ENCODE results near the gene NUCKS1. TPM values are rescaled to one million over a fixed set of nuclear protein-coding genes. Genes with fewer than 3 reads are reported as not detected.
A peak's percentile ranks its signal among the peaks of the same experiment; 100 is the strongest.

NUCKS1 gene
- total RNA-seq, 2 donors from 2014 or later, result 68.7 to 73.2 TPM

DNA sequence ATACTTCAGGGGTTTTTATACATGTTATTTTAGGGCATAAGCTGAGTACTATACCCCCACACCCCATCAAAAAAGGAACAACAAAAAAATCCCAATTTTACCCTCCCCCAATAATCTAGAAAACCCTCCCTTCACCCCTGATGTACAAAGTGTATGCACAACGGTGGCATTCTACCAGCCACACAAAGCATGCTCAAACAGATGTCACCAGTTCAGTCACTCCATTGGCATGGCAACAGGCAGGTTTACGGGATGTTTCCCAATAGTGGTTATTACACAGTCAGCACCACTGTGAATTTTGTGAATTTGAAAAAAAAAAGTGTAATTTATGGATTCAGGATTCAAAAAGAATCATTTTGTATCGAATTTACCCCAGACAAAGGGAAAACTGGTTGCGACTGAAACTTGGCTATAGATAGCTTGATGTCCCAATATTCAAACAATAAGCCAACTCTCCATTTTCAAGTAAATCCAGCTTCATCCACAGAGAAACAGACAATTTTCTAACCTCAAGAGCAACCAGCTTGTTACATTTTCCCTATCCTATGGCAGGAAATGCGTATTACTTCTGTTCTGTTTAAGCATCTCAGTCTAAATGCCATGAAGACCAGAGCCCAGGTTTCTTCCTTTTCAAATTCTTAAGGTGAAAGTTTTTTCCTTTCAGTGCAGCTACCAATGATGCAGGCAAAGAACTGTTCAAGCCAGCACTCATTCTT lies 35.6 kb downstream of the NUCKS1 start:
- DNase-seq (no peak), ATAC-seq (no peak)
- Mint-ChIP-seq H3K27me3 (no peaks in the 10 kb centered on the region), H3K27ac (no peak overlapping the region), H3K36me3 (ENCODE audit: low read depth) (peaks cover 8% of the 10 kb centered on the region), H3K4me3 (no peak overlapping the region), H3K4me1 (peaks cover 10% of the 10 kb centered on the region)
- H3K9me3 ChIP-seq (ENCODE audit: control insufficient read depth, low read length, poor library complexity, severe bottlenecking), result no peaks in the 10 kb centered on the region

DNA sequence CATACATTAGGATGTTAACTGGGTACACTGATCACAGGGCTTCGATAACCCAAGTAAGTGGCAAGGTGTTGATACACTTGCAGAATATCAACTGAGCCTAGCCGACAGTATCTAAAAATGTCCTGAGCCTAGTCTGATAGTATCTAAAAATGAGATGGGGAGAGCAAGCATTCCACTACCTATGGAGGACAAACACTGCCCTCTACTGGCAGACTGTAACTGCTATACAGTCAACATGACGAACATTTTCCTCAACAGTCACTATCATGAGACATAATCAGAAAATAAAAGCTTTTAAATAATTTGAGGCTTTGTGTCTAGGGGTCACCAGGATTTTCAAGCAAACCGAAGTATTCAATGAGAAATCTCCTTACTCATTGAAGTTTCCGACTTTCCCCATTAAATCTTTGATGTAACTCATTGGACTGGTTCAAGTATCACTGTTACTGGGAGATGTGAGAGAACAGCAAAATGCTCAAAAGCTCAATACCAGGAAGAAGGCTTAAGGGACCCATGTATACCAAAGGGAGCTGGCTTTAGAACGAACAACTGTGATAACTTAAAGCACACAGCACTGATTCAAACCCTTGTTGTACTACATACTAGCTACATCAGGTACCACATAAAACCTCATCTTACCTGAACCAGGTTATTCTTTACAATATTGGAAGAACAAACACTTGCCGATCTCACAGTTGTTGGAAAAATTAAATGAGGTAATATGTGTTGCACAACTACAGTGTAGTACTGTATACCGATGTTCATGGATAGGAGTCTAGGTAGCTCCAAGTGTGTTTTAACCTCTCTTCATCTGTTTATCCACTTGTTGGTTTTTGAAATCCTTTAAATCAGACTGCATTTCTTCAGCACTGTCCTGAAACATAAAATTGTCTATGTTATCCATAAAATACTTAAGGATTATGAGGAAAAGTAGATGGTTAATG lies 38.6 kb downstream of the NUCKS1 start:
- ATAC-seq, result peak; percentile 85
- DNase-seq, result peak in 2 of 3 donors; percentile 16 to 35
- H3K4me3 Mint-ChIP-seq, result no peak overlapping the region
- peaks cover 10% of the 10 kb centered on the region for H3K4me1 Mint-ChIP-seq
- no peaks in the 10 kb centered on the region for H3K27me3 Mint-ChIP-seq
- H3K9me3 ChIP-seq (ENCODE audit: control insufficient read depth, low read length, poor library complexity, severe bottlenecking), result no peaks in the 10 kb centered on the region
- peak overlapping the region; percentile 34 for H3K27ac Mint-ChIP-seq
- peaks cover 5% of the 10 kb centered on the region for H3K36me3 Mint-ChIP-seq (ENCODE audit: low read depth)

- Mint-ChIP-seq H3K36me3 (ENCODE audit: low read depth) (peaks cover 2% of the 10 kb centered on the region), H3K27ac (no peak overlapping the region), H3K4me3 (no peak overlapping the region), H3K27me3 (no peaks in the 10 kb centered on the region), H3K4me1 (peaks cover 7% of the 10 kb centered on the region)
- no peak for ATAC-seq
- H3K9me3 ChIP-seq (ENCODE audit: control insufficient read depth, low read length, poor library complexity, severe bottlenecking), result no peaks in the 10 kb centered on the region
- DNase-seq, result no peak
Measured at GRCh38 chr1:205710201-205711062, 39.5 kb downstream of the NUCKS1 start.

DNA sequence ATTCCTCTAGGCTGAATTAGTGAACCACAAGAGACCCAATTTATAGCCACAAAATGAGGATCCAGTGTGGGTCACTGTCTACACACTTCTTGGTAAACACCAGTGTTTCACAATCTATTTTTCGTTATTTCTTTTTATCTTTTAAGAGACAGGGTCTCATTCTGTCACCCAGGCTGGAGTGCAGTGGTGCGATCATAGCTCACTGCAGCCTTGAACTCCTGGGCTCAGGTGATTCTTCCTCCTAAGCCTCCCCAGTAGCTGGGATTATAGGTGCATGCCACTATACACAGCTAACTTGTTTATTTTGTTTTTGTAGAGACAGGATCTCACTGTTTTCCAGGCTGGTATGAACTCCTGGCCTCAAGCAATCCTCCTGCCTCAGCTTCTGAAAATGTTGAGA lies 40.3 kb downstream of the NUCKS1 start:
- Mint-ChIP-seq H3K36me3 (ENCODE audit: low read depth) (no peaks in the 10 kb centered on the region), H3K27ac (no peak overlapping the region), H3K27me3 (no peaks in the 10 kb centered on the region), H3K4me3 (no peak overlapping the region), H3K4me1 (peaks cover 10% of the 10 kb centered on the region)
- no peaks in the 10 kb centered on the region for H3K9me3 ChIP-seq (ENCODE audit: control insufficient read depth, low read length, poor library complexity, severe bottlenecking)
- ATAC-seq (no peak), DNase-seq (no peak)

DNA sequence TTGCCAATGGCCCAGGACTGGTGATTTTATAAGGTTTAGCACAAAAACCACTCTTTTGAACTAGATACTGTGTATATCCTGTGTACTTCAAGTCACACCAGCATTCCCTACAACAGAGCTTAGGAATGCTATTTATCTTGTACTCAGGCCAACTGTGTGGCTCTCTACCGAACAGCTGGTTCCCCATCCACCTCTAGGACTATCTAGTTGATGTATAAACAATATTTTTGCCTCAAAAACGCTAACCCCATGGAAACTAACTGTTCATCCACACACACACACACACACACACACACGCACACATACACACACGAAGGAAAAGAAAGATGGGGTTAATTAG lies 41.0 kb downstream of the NUCKS1 start:
- ATAC-seq, result no peak
- no peak for DNase-seq
- Mint-ChIP-seq H3K4me3 (no peak overlapping the region), H3K27ac (no peak overlapping the region), H3K36me3 (ENCODE audit: low read depth) (no peaks in the 10 kb centered on the region), H3K27me3 (no peaks in the 10 kb centered on the region), H3K4me1 (peaks cover 10% of the 10 kb centered on the region)
- H3K9me3 ChIP-seq (ENCODE audit: control insufficient read depth, low read length, poor library complexity, severe bottlenecking), result no peaks in the 10 kb centered on the region

DNA sequence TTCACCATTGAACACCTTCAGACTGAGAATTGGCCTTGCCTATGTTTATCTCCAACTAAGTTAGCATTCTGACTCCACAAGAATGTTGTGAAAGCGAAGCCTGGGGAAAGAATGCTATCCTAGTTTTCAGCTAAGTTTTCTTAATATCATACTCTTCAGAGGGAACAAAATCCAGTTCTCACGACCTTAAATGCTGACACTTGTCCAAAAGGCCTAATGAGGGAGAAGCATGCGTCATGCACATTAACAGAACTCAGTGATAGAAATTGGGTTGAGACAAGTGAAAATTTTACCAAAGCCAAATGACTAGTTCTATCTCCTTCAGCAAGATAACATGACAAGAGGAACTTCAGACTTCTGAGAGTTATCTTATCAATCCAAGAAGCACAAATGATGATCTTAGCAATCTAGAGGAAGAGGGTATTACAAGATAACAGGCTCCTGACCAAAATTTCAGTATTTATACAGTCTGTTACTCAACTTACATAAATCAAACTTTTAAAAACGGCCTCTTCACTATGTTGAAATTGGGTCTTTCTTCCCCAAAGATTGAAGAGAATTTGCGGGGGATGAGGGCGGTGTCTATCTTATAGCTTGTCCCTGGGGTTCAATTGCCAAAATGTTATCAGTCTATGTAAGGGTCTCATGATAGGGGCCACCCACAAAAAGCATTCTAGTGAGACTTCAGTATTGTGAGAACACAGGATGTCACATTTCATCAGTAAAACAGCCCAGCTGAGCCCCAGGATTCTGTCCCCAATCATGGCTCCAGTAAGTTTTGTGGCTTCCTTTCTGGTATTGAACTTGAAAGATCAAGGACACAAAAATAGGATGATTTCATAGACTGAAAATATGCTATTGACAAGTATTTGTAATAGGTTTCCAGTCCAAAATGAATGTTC lies 43.1 kb downstream of the NUCKS1 start:
- H3K4me3 Mint-ChIP-seq, result no peak overlapping the region
- ATAC-seq (no peak), DNase-seq (no peak)
- H3K27me3 Mint-ChIP-seq, result no peaks in the 10 kb centered on the region
- H3K4me1 Mint-ChIP-seq, result peaks cover 13% of the 10 kb centered on the region
- peaks cover 3% of the 10 kb centered on the region for H3K36me3 Mint-ChIP-seq (ENCODE audit: low read depth)
- H3K9me3 ChIP-seq (ENCODE audit: control insufficient read depth, low read length, poor library complexity, severe bottlenecking), result no peaks in the 10 kb centered on the region
- H3K27ac Mint-ChIP-seq, result no peak overlapping the region

GRCh38 chr1:205704903-205705302 lies 45.1 kb downstream of the NUCKS1 start:
- DNase-seq, result no peak
- Mint-ChIP-seq H3K36me3 (ENCODE audit: low read depth) (peaks cover 3% of the 10 kb centered on the region), H3K27me3 (no peaks in the 10 kb centered on the region), H3K4me3 (no peak overlapping the region), H3K4me1 (peaks cover 7% of the 10 kb centered on the region), H3K27ac (no peak overlapping the region)
- no peaks in the 10 kb centered on the region for H3K9me3 ChIP-seq (ENCODE audit: control insufficient read depth, low read length, poor library complexity, severe bottlenecking)
- no peak for ATAC-seq

DNA sequence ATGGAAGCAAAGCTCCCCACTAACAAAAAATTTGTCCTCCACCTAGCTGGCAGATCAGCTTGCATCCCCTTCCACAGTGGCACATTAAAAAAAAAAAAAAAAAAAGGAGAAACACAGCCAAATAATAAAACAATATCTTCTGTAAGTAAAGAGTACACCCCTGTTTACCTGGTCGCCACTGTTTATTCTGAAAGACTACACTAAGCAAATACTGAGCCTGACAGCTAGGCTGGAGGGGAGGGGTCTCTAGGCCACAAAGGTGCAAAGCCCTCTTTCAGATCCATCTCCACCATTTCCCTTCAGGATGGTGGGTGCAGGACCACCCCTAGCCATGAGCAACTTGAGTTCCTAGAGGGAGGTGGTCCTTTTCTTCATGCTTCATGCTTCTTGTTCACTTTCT lies 46.9 kb downstream of the NUCKS1 start:
- H3K4me3 Mint-ChIP-seq, result no peak overlapping the region
- H3K27me3 Mint-ChIP-seq, result peaks cover 11% of the 10 kb centered on the region
- peaks cover 7% of the 10 kb centered on the region for H3K4me1 Mint-ChIP-seq
- H3K27ac Mint-ChIP-seq, result no peak overlapping the region
- DNase-seq, result no peak
- peaks cover 3% of the 10 kb centered on the region for H3K36me3 Mint-ChIP-seq (ENCODE audit: low read depth)
- H3K9me3 ChIP-seq (ENCODE audit: control insufficient read depth, low read length, poor library complexity, severe bottlenecking), result no peaks in the 10 kb centered on the region
- no peak for ATAC-seq

GRCh38 chr1:205701891-205702290 lies 48.1 kb downstream of the NUCKS1 start:
- DNase-seq (no peak), ATAC-seq (no peak)
- peaks cover 7% of the 10 kb centered on the region for H3K4me1 Mint-ChIP-seq
- no peak overlapping the region for H3K27ac Mint-ChIP-seq
- H3K36me3 Mint-ChIP-seq (ENCODE audit: low read depth), result peaks cover 3% of the 10 kb centered on the region
- no peaks in the 10 kb centered on the region for H3K9me3 ChIP-seq (ENCODE audit: control insufficient read depth, low read length, poor library complexity, severe bottlenecking)
- H3K27me3 Mint-ChIP-seq, result peaks cover 18% of the 10 kb centered on the region
- H3K4me3 Mint-ChIP-seq, result no peak overlapping the region

DNA sequence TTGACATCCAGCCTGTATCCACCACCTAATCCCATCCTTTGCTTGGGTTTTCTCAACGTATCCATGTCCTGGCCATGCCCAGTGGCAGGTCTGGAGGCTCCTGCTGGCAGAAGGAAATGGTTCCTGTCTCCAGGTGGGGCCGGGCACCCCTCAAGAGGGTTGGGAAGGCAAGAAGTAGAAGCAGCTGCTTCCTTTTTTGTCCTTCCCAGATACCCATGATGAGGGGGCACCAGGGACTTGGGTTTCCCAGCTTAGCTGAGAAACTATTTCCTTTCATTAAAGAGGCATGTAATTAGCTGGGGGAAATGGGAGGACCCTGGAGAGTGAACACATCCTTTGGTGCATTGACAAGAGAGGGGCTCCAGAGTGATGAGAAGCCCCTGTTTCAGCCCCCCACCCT lies 48.6 kb downstream of the NUCKS1 start:
- no peak for ATAC-seq
- no peak overlapping the region for H3K27ac Mint-ChIP-seq
- no peaks in the 10 kb centered on the region for H3K9me3 ChIP-seq (ENCODE audit: control insufficient read depth, low read length, poor library complexity, severe bottlenecking)
- H3K27me3 Mint-ChIP-seq, result peaks cover 22% of the 10 kb centered on the region
- H3K4me1 Mint-ChIP-seq, result peaks cover 7% of the 10 kb centered on the region
- H3K4me3 Mint-ChIP-seq, result no peak overlapping the region
- no peak for DNase-seq
- H3K36me3 Mint-ChIP-seq (ENCODE audit: low read depth), result peaks cover 3% of the 10 kb centered on the region

DNA sequence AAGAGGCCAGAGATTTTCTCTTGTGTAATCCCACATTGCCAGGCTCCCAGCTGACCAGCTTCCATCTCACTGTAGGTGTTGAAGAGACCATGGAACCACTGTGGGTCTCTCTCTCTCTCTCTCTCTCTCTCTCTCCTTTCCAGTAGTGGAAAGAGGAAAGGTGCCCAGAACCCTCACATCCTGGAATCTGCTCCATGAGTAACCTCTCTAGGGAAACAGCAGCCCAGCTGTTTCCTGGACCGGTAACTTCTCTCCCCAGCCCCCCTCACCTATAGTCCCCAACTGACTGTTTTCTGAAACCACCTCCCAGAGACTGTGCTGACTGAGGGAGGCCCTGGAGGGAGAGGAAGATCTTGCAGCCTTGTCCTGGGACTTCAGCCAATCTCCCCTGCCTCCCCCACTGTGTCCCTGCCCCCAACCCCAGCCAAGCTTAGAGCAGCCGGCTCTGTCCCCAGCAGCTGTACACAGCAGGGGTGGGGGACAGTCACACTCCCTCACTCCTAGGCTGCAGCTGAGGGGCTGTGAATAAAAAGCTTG lies 49.0 kb downstream of the NUCKS1 start:
- Mint-ChIP-seq H3K36me3 (ENCODE audit: low read depth) (peaks cover 3% of the 10 kb centered on the region), H3K27ac (no peak overlapping the region), H3K27me3 (peaks cover 26% of the 10 kb centered on the region), H3K4me1 (peaks cover 7% of the 10 kb centered on the region), H3K4me3 (no peak overlapping the region)
- ATAC-seq (no peak), DNase-seq (no peak)
- H3K9me3 ChIP-seq (ENCODE audit: control insufficient read depth, low read length, poor library complexity, severe bottlenecking), result no peaks in the 10 kb centered on the region

GRCh38 chr1:205699416-205699815 lies 50.6 kb downstream of the NUCKS1 start:
- DNase-seq, result no peak
- H3K36me3 Mint-ChIP-seq (ENCODE audit: low read depth), result peaks cover 3% of the 10 kb centered on the region
- H3K9me3 ChIP-seq (ENCODE audit: control insufficient read depth, low read length, poor library complexity, severe bottlenecking), result no peaks in the 10 kb centered on the region
- H3K4me1 Mint-ChIP-seq, result peaks cover 3% of the 10 kb centered on the region
- H3K4me3 Mint-ChIP-seq, result no peak overlapping the region
- H3K27me3 Mint-ChIP-seq, result peaks cover 26% of the 10 kb centered on the region
- H3K27ac Mint-ChIP-seq, result no peak overlapping the region
- no peak for ATAC-seq

All from T-helper 17 cell (primary cell).